HEK293 (cell line): ENCODE results near the gene EOGT.

Experiments used
- CTCF ChIA-PET: fragments of 350-600 bp; formaldehyde crosslinking; extraction: SDS; loops from one replicate; lab custom pipeline; 2021; ENCODE audit warnings: antibody characterized with exemption; lab: Yijun Ruan, JAX
- POLR2A ChIA-PET: fragments of 300-600 bp; formaldehyde crosslinking; extraction: SDS; loops from one replicate; lab custom pipeline; 2020; ENCODE audit warnings: antibody characterized with exemption, inconsistent platforms; lab: Yijun Ruan, JAX
- H3K27ac ChIP-seq: fragments of 200-500 bp; sonication (Bioruptor generic); 2 replicates; pipeline ENCODE4 v1.5.1; 2014; ENCODE audit warnings: low read depth, low read length, control low read depth, inconsistent platforms; ENCODE audit errors: extremely low read depth
- H3K36me3 ChIP-seq, 2 experiments: fragments of 200-500 bp in 1 of 2; sonication (Bioruptor generic) in 1 of 2; 1 replicate in 1 of 2; 2 replicates in 1 of 2; pipeline ENCODE4 v1.5.1; 2014 to 2017; ENCODE audit warnings: inconsistent platforms in 2 of 2, low read length in 2 of 2; ENCODE audit not compliant: control insufficient read depth in 2 of 2, insufficient read depth in 1 of 2
- H3K4me1 ChIP-seq: fragments of 200-500 bp; sonication (Bioruptor generic); 2 replicates; pipeline ENCODE4 v1.5.1; 2014; ENCODE audit warnings: mild to moderate bottlenecking, low read length, inconsistent platforms; ENCODE audit not compliant: control insufficient read depth, insufficient read depth
- H3K4me3 ChIP-seq: 2 replicates; pipeline ENCODE4 v1.5.1; 2011; ENCODE audit warnings: low read depth, mild to moderate bottlenecking, control low read depth, low read length, moderate library complexity
- H3K9me3 ChIP-seq: fragments of 200-500 bp; sonication (Bioruptor generic); 2 replicates; pipeline ENCODE4 v1.5.1; 2014; ENCODE audit warnings: low read depth, low read length, inconsistent platforms; ENCODE audit not compliant: control insufficient read depth, insufficient read depth
- ELK4 ChIP-seq: IDR thresholded peaks from 2 replicates; pipeline ENCODE4 v1.6.1; 2011; ENCODE audit warnings: mild to moderate bottlenecking, low read depth, low read length, borderline replicate concordance
- HOXC10 ChIP-seq: sonication (generic); formaldehyde crosslinking; IDR thresholded peaks from 2 replicates; pipeline ENCODE4 v1.8.1; 2023; ENCODE audit warnings: mild to moderate bottlenecking, missing genetic modification reagents
- MZF1 ChIP-seq: fragments of 450-650 bp; formaldehyde crosslinking; IDR thresholded peaks from 2 replicates; pipeline ENCODE4 v1.5.1; 2017; ENCODE audit warnings: missing biosample characterization, missing genetic modification characterization, borderline replicate concordance
- REST ChIP-seq: fragments of 450-650 bp; formaldehyde crosslinking; IDR thresholded peaks from 2 replicates; pipeline ENCODE4 v1.5.1; 2016; ENCODE audit warnings: missing biosample characterization, missing genetic modification characterization
- TRIM28 ChIP-seq: IDR thresholded peaks from 2 replicates; pipeline ENCODE4 v1.6.1; 2011; ENCODE audit warnings: low read length, control low read depth, borderline replicate concordance
- YY2 ChIP-seq: fragments of 450-650 bp; formaldehyde crosslinking; IDR thresholded peaks from 2 replicates; pipeline ENCODE4 v1.5.1; 2016; ENCODE audit warnings: missing biosample characterization, missing genetic modification characterization
- ZEB2 ChIP-seq: fragments of 450-650 bp; formaldehyde crosslinking; IDR thresholded peaks from 2 replicates; pipeline ENCODE4 v1.5.1; 2016; ENCODE audit warnings: missing biosample characterization, missing genetic modification characterization
- ZFP41 ChIP-seq: fragments of 450-650 bp; formaldehyde crosslinking; IDR thresholded peaks from 2 replicates; pipeline ENCODE4 v1.5.1; 2016; ENCODE audit warnings: missing biosample characterization, missing genetic modification characterization, borderline replicate concordance
- ZIC2 ChIP-seq: fragments of 450-650 bp; formaldehyde crosslinking; IDR thresholded peaks from 2 replicates; pipeline ENCODE4 v1.5.1; 2016; ENCODE audit warnings: missing biosample characterization, missing genetic modification characterization
- ZNF138 ChIP-seq: fragments of 450-650 bp; formaldehyde crosslinking; IDR thresholded peaks from 2 replicates; pipeline ENCODE4 v1.5.1; 2016; ENCODE audit warnings: missing biosample characterization, missing genetic modification characterization, borderline replicate concordance
- ZNF16 ChIP-seq: fragments of 450-650 bp; formaldehyde crosslinking; IDR thresholded peaks from 2 replicates; pipeline ENCODE4 v1.5.1; 2016; ENCODE audit warnings: low read depth, missing biosample characterization, missing genetic modification characterization
- ZNF169 ChIP-seq: fragments of 450-650 bp; formaldehyde crosslinking; IDR thresholded peaks from 2 replicates; pipeline ENCODE4 v1.5.1; 2016; ENCODE audit warnings: missing biosample characterization, missing genetic modification characterization
- ZNF202 ChIP-seq: fragments of 450-650 bp; formaldehyde crosslinking; IDR thresholded peaks from 2 replicates; pipeline ENCODE4 v1.5.1; 2016; ENCODE audit warnings: missing biosample characterization, missing genetic modification characterization, borderline replicate concordance
- ZNF302 ChIP-seq: fragments of 450-650 bp; formaldehyde crosslinking; IDR thresholded peaks from 2 replicates; pipeline ENCODE4 v1.5.1; 2016; ENCODE audit warnings: missing biosample characterization, missing genetic modification characterization, low read depth
- ZNF324 ChIP-seq: fragments of 450-650 bp; formaldehyde crosslinking; IDR thresholded peaks from 2 replicates; pipeline ENCODE4 v1.5.1; 2016; ENCODE audit warnings: missing biosample characterization, missing genetic modification characterization
- ZNF366 ChIP-seq: fragments of 450-650 bp; formaldehyde crosslinking; conservative IDR thresholded peaks from 2 replicates; pipeline ENCODE4 v1.5.1; 2016; ENCODE audit warnings: missing biosample characterization, missing genetic modification characterization
- ZNF580 ChIP-seq: fragments of 450-650 bp; formaldehyde crosslinking; IDR thresholded peaks from 2 replicates; pipeline ENCODE4 v1.5.1; 2016; ENCODE audit warnings: missing biosample characterization, missing genetic modification characterization
- ZNF629 ChIP-seq: fragments of 450-650 bp; formaldehyde crosslinking; IDR thresholded peaks from 2 replicates; pipeline ENCODE4 v1.5.1; 2017; ENCODE audit warnings: missing biosample characterization, missing genetic modification characterization
- TF ChIP-seq, protein P1 (sequence below): fragments of 450-650 bp; formaldehyde crosslinking; IDR thresholded peaks from 2 replicates; pipeline ENCODE4 v1.5.1; 2016; ENCODE audit warnings: missing biosample characterization, missing genetic modification characterization

The EOGT gene

GRCh38 chr3:69012100-69012799, 1.2 kb downstream of the EOGT start:
- H3K9me3 ChIP-seq = no peaks in the 10 kb centered on the region
- ChIA-PET POLR2A (interaction anchor here (0.6 kb wide), 1 partner anchor 10 kb away, joined by 3 read pairs; no protein-coding TSS in a partner anchor), CTCF (no interaction called here)
- H3K36me3 ChIP-seq = peaks cover 0 to 42% of the 10 kb centered on the region in 2 experiments; a peak in 1 of 3 replicates
- TF ChIP-seq ZNF138 (no peak), ZFP41 (tag by site-specific recombination) (no peak), ZNF169 (tag by site-specific recombination) (no peak), ZNF366 (no peak), ZEB2 (no peak), YY2 (no peak)
- TF ChIP-seq, protein P1, sequence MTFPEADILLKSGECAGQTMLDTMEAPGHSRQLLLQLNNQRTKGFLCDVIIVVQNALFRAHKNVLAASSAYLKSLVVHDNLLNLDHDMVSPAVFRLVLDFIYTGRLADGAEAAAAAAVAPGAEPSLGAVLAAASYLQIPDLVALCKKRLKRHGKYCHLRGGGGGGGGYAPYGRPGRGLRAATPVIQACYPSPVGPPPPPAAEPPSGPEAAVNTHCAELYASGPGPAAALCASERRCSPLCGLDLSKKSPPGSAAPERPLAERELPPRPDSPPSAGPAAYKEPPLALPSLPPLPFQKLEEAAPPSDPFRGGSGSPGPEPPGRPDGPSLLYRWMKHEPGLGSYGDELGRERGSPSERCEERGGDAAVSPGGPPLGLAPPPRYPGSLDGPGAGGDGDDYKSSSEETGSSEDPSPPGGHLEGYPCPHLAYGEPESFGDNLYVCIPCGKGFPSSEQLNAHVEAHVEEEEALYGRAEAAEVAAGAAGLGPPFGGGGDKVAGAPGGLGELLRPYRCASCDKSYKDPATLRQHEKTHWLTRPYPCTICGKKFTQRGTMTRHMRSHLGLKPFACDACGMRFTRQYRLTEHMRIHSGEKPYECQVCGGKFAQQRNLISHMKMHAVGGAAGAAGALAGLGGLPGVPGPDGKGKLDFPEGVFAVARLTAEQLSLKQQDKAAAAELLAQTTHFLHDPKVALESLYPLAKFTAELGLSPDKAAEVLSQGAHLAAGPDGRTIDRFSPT (tag by site-specific recombination) = no peak
- H3K4me1 ChIP-seq = no peaks in the 10 kb centered on the region
- H3K27ac ChIP-seq = no peak overlapping the region
- peak overlapping the region; percentile 79 for H3K4me3 ChIP-seq

- TF ChIP-seq ZNF302 = no peak
- TF ChIP-seq ZNF16 (tag by site-specific recombination) = no peak
- TF ChIP-seq MZF1 (tag by site-specific recombination) = no peak
- no peak for TF ChIP-seq ZNF202 (tag by site-specific recombination)
- no peak for TF ChIP-seq REST
- no peak for TF ChIP-seq ZNF324 (tag by site-specific recombination)
- no peak for TF ChIP-seq HOXC10 (CRISPR knock-in tag)
- no peak for TF ChIP-seq TRIM28
- no peak for TF ChIP-seq ZNF580
- no peak for TF ChIP-seq ZIC2 (tag by site-specific recombination)
- TF ChIP-seq ELK4 = no peak
- no peak for TF ChIP-seq ZNF629 (tag by site-specific recombination)
- H3K27ac ChIP-seq = no peak overlapping the region
- no peaks in the 10 kb centered on the region for H3K4me1 ChIP-seq
- no peak overlapping the region for H3K4me3 ChIP-seq
- no peaks in the 10 kb centered on the region for H3K9me3 ChIP-seq
- CTCF ChIA-PET = no interaction called here
- POLR2A ChIA-PET = no interaction called here
- H3K36me3 ChIP-seq = peaks cover 0 to 43% of the 10 kb centered on the region in 2 experiments; a peak in 1 of 3 replicates
These were observed 2.3 kb downstream of the EOGT start for GRCh38 chr3:69011096-69011730.
